Measurements from ENCODE around the gene BPIFB2.

The BPIFB2 gene

DNA sequence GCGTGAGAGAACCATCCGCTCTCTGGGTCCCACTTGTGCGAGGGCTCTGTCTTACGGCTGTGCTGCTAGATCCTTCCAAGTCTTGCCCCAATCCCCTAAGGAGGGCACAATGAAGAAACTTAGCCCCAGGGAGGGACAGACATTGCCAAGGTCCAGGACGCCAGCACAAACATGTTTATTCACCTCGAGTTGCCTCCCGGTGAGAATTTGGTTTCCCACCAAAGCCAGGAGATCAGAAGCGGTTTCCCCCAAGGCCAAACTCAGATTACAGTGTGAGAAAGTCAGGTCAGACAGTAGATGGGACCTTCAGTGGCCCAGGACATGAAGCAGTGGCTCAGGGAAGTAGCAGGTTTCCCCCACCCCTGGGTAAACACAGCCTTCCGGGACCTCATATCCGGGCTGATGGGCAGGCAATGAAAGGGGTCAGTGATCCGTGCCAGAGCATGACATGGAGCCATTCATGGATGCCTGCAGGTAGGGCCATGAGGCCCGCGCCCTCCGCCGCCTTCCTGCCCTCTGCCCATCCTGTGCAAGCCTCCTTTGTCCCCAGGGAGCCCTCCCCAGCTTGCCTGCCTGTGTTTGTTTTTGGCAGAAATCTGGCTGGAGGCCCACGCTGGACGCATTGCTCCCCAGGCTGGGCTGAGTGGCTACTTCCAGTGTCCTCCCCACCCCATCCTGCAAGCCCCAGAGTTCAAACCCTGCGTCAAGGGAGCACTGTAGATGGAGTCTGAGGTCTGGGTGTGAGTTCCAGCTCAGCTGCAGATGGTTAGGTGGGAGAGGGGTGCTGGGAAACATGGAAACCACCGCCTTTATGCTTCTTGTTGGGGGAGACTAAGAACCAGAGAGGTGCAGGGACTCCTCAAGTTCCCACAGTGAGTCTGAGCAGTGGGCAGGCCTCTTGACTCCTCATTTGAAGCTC is 2.0 kb downstream of the BPIFB2 start:
- no peak for DNase-seq

- DNase-seq, result no peak
These were observed 2.6 kb downstream of the BPIFB2 start for GRCh38 chr20:33010133-33010504.

GRCh38 chr20:33010674-33011449 is 3.4 kb downstream of the BPIFB2 start:
- no peak for DNase-seq

- DNase-seq, result no peak
These were observed 5.1 kb downstream of the BPIFB2 start for GRCh38 chr20:33012327-33013189.

DNA sequence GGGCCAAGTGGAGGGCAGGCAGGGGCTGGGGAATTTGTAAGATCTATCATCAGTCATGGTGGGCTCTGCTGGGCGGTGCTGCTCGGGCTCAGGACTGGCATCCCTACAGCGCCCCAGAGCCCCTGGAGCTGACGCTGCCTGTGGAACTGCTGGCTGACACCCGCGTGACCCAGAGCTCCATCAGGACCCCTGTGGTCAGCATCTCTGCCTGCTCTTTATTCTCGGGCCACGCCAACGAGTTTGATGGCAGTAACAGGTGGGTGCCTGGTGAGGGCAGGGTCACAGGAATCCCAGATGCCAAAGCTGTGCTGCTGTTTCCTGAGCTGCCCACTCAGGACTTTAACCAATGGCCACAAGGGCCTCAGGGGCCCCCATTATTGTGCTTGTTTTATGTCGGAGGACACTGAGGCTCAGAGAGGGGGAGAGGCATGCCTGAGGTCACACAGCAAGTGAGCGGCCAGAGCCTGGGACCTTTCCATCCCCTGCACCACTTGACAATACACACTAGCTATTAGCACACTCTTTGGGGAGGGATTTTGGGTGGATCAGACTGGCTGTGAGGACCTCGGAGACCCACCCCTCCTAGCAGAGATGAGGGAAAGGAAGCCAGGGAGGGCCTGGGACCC is 6.3 kb downstream of the BPIFB2 start:
- DNase-seq, result no peak

GRCh38 chr20:33014336-33015113 is 7.0 kb downstream of the BPIFB2 start:
- DNase-seq, result peak; percentile 84

- DNase-seq, result no peak
These were observed 7.6 kb downstream of the BPIFB2 start for GRCh38 chr20:33015114-33015484.

DNA sequence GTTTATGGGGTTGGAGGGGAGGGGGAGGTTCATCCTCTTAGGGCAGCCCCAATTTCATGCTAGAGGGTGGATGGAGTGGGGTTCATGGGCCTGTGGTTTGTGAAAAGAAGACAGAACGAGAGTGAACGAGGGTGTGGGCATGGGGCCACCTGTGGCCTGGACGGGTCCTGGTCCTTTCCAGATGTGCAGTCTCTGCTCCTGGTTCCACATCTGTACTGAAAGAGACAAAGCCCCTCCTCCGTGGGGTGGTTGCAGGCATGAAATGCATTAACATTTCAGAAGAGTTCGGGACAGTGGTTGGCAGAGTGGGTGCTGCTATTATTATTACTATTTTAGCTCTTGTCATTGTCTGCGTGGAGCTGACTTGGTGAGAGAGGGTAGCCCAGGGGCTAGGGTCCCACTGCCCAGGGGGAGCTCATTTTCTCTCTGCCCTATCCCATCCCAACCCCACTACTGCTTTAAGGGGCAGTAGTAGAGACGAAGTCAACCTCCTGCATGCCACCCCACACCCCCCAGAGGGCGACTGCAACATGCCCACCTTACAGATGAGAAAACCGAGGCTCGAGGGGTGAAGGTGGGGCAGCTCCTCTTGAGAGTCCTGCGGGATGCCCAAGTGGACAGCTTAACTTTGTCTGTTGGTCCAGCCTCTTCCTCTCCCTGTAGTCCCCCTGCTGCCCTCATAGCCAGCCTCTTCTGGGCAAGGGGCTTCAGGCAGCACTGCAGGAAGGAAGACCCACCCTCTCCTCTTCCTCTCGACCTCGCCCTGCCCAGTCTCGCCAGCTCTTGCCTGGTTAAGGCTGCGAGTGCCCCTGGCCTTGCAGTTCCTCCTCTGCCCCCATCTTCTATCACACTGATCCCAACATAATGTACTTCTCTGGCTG is 8.4 kb downstream of the BPIFB2 start:
- no peak for DNase-seq

DNA sequence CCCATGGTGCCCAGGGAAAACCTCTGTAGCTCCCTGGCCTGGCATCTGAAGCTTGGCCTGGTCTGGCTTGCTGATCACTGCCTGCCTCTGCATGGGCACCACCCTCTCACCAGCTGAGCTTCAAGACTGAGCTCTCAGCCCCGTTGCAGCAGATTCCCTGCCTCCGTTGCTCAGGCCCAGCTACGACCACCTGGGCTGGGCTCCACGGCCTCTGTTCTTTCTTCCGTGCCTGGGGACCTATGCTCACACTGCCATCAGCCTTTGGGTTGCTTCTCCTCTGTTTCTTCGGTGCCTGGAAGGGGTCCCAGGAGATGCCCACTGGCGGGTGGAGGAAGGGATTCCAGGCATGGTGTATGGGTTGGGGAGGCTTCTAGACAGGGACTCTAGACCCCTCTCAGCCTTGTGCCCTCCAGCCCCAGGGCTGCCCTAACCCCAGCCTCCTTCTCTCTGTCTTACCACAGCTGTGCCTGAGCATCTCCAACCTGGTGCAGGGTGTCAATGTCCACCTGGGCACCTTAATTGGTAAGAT is 9.1 kb downstream of the BPIFB2 start:
- DNase-seq, result no peak

- DNase-seq, result no peak
These were observed 10.0 kb downstream of the BPIFB2 start for GRCh38 chr20:33017542-33017941.

- no peak for DNase-seq
These were observed 10.8 kb downstream of the BPIFB2 start for GRCh38 chr20:33018169-33018931.

- DNase-seq, result no peak
These were observed 12.2 kb downstream of the BPIFB2 start for GRCh38 chr20:33019465-33020277.

DNA sequence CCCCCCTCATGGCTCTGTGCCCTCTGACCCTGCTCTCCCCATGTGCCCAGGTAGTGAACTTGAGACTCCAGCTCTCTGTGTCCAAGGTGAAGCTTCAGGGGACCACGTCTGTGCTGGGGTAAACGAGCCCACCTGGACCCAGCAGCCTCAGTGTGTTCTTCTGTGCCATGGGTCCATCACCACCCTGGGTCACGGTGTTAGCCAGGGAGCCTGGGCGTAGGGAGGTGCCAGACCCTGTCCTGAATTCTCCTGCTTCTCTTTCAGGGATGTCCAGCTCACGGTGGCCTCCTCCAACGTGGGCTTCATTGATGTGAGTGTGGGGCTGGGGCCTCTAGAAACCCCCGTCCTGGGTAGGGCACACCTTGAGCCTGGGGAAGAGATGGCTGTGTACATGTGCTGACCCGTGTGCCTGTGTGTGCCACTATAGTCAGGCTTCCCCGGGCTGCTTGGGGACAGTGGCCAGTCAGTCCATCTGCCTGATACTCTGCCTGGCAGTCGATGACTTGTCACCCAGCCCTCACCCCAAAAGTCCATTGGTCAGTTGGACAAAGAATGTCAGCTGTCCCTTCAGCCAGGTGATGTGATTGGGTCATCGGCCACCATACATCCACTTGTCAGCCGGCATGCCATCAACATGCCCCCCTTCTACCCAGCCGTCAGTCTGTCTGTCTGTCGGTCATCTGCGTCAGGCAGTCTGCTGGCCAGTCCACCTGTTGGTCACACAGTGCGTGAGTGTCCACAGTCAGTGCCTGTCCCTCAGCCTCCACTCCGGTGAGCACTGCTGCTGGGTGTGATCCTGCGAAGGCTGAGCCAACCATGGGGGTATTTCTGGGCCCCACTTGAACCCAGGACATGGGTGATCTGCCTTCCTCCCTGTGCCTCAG is 13.0 kb downstream of the BPIFB2 start:
- DNase-seq, result no peak

DNA sequence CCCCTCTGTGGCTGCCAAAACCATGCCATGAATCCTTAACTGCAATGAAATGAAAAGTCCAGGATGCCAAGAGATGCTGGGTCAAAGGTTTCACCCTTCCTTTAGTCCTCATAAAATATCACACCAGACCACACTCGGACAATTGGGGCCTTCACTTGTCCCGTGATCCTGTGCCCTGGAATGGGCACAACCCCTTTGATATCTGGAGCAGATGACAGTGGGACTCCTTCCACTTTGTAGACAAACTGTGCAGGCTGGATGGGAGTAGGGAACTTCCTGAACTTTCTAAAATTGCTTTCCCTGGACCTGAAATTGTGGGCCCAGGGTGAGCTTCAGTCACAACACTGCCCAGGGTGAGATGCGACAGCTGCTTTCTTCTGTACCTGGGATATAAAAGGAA is 14.4 kb downstream of the BPIFB2 start:
- DNase-seq, result no peak

GRCh38 chr20:33022289-33022688 is 14.8 kb downstream of the BPIFB2 start:
- DNase-seq, result no peak

GRCh38 chr20:33022694-33023438 is 15.4 kb downstream of the BPIFB2 start:
- DNase-seq, result no peak

Measured in islet precursor cell (in vitro differentiated cells).